ENCODE measurements around the gene C1QC.
"Not testable (repeated sequence)": the region's sequence is repeated elsewhere in the genome, so short reads cannot be mapped to it uniquely, and the experiment has no call there.

The C1QC gene

GRCh38 chr1:22645931-22646330 lies 2.5 kb downstream of the C1QC start:
- in situ Hi-C loops (cut with MboI; ENCODE audit: low sequenced_read_pairs), result loop anchor here (10.0 kb wide), 1 partner anchor 221 kb away; no protein-coding TSS in a partner anchor

GRCh38 chr1:22646384-22646783 lies 3.0 kb downstream of the C1QC start:
- in situ Hi-C loops (cut with MboI; ENCODE audit: low sequenced_read_pairs), result loop anchor here (10.0 kb wide), 1 partner anchor 222 kb away; no protein-coding TSS in a partner anchor

GRCh38 chr1:22650089-22650693 lies 6.8 kb downstream of the C1QC start:
- in situ Hi-C loops (cut with MboI; ENCODE audit: low sequenced_read_pairs), result no loop called here

- in situ Hi-C loops (cut with MboI; ENCODE audit: low sequenced_read_pairs), result no loop called here
Measured at GRCh38 chr1:22651941-22652856, 8.8 kb downstream of the C1QC start.

- in situ Hi-C loops (cut with MboI; ENCODE audit: low sequenced_read_pairs), result no loop called here
Measured at GRCh38 chr1:22652881-22653316, 9.5 kb downstream of the C1QC start, which contains the start of gene C1QB. C1QB (plus strand) TSS chr1:22653236; CDS start chr1:22659463, 6,227 bp downstream.

- in situ Hi-C loops (cut with MboI; ENCODE audit: low sequenced_read_pairs), result no loop called here
Measured at GRCh38 chr1:22654692-22655091, 11.3 kb downstream of the C1QC start.

- in situ Hi-C loops (cut with MboI; ENCODE audit: low sequenced_read_pairs), result no loop called here
Measured at GRCh38 chr1:22658385-22659163, 15.1 kb downstream of the C1QC start.

GRCh38 chr1:22660716-22661241 lies 17.3 kb downstream of the C1QC start:
- in situ Hi-C loops (cut with MboI; ENCODE audit: low sequenced_read_pairs), result no loop called here

GRCh38 chr1:22661880-22662279 lies 18.4 kb downstream of the C1QC start:
- in situ Hi-C loops (cut with MboI; ENCODE audit: low sequenced_read_pairs), result no loop called here

GRCh38 chr1:22662318-22662717 lies 18.9 kb downstream of the C1QC start:
- in situ Hi-C loops (cut with MboI; ENCODE audit: low sequenced_read_pairs), result no loop called here

- in situ Hi-C loops (cut with MboI; ENCODE audit: low sequenced_read_pairs), result no loop called here
Measured at GRCh38 chr1:22662986-22663408, 19.6 kb downstream of the C1QC start.

GRCh38 chr1:22665752-22666151 lies 22.3 kb downstream of the C1QC start:
- in situ Hi-C loops (cut with MboI; ENCODE audit: low sequenced_read_pairs), result no loop called here

GRCh38 chr1:22666412-22666811 lies 23.0 kb downstream of the C1QC start:
- in situ Hi-C loops (cut with MboI; ENCODE audit: low sequenced_read_pairs), result no loop called here

- in situ Hi-C loops (cut with MboI; ENCODE audit: low sequenced_read_pairs), result not testable (repeated sequence)
Measured at GRCh38 chr1:22668840-22669239, 25.4 kb downstream of the C1QC start.

- in situ Hi-C loops (cut with MboI; ENCODE audit: low sequenced_read_pairs), result no loop called here
Measured at GRCh38 chr1:22670352-22670975, 27.0 kb downstream of the C1QC start.

GRCh38 chr1:22671999-22672398 lies 28.6 kb downstream of the C1QC start:
- in situ Hi-C loops (cut with MboI; ENCODE audit: low sequenced_read_pairs), result no loop called here

- in situ Hi-C loops (cut with MboI; ENCODE audit: low sequenced_read_pairs), result no loop called here
Measured at GRCh38 chr1:22673486-22674409, 30.3 kb downstream of the C1QC start.

GRCh38 chr1:22674410-22674749 lies 30.9 kb downstream of the C1QC start:
- in situ Hi-C loops (cut with MboI; ENCODE audit: low sequenced_read_pairs), result no loop called here

GRCh38 chr1:22676151-22676550 lies 32.7 kb downstream of the C1QC start:
- in situ Hi-C loops (cut with MboI; ENCODE audit: low sequenced_read_pairs), result not testable (repeated sequence)

Data from HL-60/S4 (cell line).